NOMO-1 (cell line): ENCODE data around the gene CDA.

ENCODE experiments used
- DNase-seq, 2 experiments: peaks; one replicate each; lab custom pipeline; 2025; ENCODE audit not compliant: unreplicated experiment in 2 of 2; lab: John Stamatoyannopoulos, UW

Gene CDA

GRCh38 chr1:20588634-20589225 is at the start of gene CDA:
Gene CDA, plus strand, starts transcription at chr1:20589097. Its CDS starts 33 bp downstream, at chr1:20589130.
- peak; percentile 65 to 81 for DNase-seq

- DNase-seq: no peak
These were observed 48.6 kb upstream of the CDA start for GRCh38 chr1:20540281-20540680.

GRCh38 chr1:20546637-20547036 is 42.3 kb upstream of the CDA start:
- DNase-seq: no peak

GRCh38 chr1:20551161-20551560 is 37.7 kb upstream of the CDA start:
- no peak for DNase-seq

GRCh38 chr1:20551945-20552727 is 36.8 kb upstream of the CDA start, which contains the start of gene FAM43B:
Gene FAM43B, plus strand, starts transcription at chr1:20552573. Its CDS starts 401 bp downstream, at chr1:20552974.
- DNase-seq: no peak

- DNase-seq: no peak
These were observed 36.0 kb upstream of the CDA start for GRCh38 chr1:20552728-20553445.

- DNase-seq: no peak
These were observed 33.7 kb upstream of the CDA start for GRCh38 chr1:20555025-20555757.

GRCh38 chr1:20555758-20556120 is 33.2 kb upstream of the CDA start:
- DNase-seq: no peak

GRCh38 chr1:20558191-20558590 is 30.7 kb upstream of the CDA start:
- no peak for DNase-seq

GRCh38 chr1:20560966-20561365 is 27.9 kb upstream of the CDA start:
- no peak for DNase-seq

GRCh38 chr1:20565234-20565633 is 23.7 kb upstream of the CDA start:
- no peak for DNase-seq

GRCh38 chr1:20569523-20570098 is 19.3 kb upstream of the CDA start:
- DNase-seq: no peak

- no peak for DNase-seq
These were observed 17.5 kb upstream of the CDA start for GRCh38 chr1:20571427-20571826.

GRCh38 chr1:20573987-20574386 is 14.9 kb upstream of the CDA start:
- no peak for DNase-seq

GRCh38 chr1:20574686-20575540 is 14.0 kb upstream of the CDA start:
- peak; percentile 60 to 69 for DNase-seq

GRCh38 chr1:20575541-20576336 is 13.2 kb upstream of the CDA start:
- DNase-seq: no peak

GRCh38 chr1:20578062-20578461 is 10.8 kb upstream of the CDA start:
- DNase-seq: no peak

- no peak for DNase-seq
These were observed 10.0 kb upstream of the CDA start for GRCh38 chr1:20578721-20579395.
